GM12875 (cell line): ENCODE results near the gene SIRT6.
"Not testable (repeated sequence)": the region's sequence is repeated elsewhere in the genome, so short reads cannot be mapped to it uniquely, and the experiment has no call there.

Source experiments
- H3K4me3 ChIP-seq: one replicate; pipeline ENCODE4 v1.5.1; 2011; ENCODE audit warnings: low read depth, low read length, control low read depth
- CTCF ChIP-seq: IDR thresholded peaks from 2 replicates; pipeline ENCODE4 v1.5.1; 2011; ENCODE audit warnings: low read depth, mild to moderate bottlenecking, control low read depth, inconsistent platforms, low read length, moderate library complexity, borderline replicate concordance; ENCODE audit not compliant: insufficient read depth

Gene SIRT6

DNA sequence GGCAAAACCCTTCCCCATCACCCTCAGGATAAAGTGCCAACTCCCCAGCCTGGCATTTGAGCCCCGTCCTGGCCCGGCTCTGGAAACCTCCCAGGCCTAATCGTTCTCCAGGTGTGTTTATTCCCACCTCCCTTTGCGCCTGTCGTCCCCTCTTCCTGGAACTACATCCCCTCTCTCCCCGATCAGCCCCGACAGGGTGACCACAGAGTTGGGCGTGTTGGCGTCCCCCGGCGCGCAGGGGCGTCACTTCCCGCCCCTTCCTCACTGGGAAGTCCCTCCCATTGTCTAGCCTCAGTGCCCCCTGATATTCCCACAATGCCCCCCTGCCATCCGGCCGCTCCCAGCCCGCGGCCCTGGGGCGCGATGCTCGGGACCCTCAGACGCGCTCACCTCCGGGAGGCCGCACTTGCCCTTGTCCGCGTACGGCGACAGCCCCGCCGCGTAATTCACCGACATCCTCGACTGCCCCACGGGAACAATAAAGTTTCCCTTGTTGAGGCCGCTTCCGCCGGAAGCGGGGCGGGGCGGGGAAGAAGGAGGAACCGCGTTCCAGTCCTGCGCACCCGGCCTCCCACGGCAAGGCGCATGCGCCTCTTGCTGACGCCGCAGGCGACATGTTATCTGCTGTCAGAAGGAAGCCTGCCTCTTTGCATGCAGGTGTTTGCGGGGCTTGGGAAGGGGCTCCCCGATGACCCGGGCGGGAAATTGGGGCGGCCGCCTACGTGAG, at the start of gene SIRT6, which contains the start of gene ANKRD24:
Gene SIRT6, minus strand, starts transcription at position 480 of the 727 bp plus-strand sequence. Its CDS starts 24 bp downstream, at position 456.
Gene ANKRD24, plus strand, starts transcription at position 606 of the 727 bp plus-strand sequence. CDS start 3,737 bp downstream, outside the sequence.
- no peak for TF ChIP-seq CTCF

DNA sequence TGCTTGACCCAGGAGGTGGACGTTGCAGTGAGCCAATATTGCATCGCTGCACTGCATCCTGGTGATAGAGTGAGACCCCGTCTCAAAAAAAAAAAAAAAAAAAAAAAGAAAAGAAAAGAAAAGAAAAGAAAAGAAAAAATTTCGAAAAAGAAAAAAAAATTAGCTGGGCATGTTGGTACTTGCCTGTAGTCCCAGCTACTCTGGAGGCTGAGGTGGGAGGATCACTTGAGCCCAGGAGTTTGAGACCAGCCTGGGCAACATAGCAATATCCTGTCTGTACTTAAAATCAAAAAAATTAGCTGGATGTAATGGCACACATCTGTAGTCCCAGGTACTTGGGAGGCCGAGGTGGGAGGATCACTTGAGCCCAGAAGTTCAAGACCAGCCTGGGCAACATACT, 49.8 kb upstream of the SIRT6 start:
- H3K4me3 ChIP-seq: not testable (repeated sequence)

More for the DNA sequence above, at the start of gene SIRT6, which contains the start of gene ANKRD24:
- H3K4me3 ChIP-seq: peak within 1 kb of the TSS; percentile 90

DNA sequence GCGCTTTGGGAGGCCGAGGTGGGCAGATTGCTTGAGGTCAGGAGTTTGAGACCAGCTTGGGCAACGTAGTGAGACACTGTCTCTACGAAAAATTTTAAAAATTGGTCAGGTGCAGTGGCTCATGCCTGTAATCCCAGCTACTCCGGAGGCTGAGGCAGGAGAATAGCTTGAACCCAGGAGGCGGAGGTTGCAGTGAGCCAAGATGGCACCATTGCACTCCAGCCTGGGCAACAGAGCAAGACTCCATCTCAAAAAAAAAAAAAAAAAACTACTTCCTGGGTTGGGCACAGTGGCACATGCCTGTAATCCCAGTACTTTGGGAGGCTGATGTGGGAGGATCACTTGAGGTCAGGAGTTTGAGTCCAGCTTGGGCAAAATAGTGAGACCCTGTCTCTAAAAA, 49.2 kb upstream of the SIRT6 start:
- not testable (repeated sequence) for H3K4me3 ChIP-seq

- H3K4me3 ChIP-seq: peak overlapping the region; percentile 82
These were observed 47.9 kb upstream of the SIRT6 start for GRCh38 chr19:4230237-4230636.

DNA sequence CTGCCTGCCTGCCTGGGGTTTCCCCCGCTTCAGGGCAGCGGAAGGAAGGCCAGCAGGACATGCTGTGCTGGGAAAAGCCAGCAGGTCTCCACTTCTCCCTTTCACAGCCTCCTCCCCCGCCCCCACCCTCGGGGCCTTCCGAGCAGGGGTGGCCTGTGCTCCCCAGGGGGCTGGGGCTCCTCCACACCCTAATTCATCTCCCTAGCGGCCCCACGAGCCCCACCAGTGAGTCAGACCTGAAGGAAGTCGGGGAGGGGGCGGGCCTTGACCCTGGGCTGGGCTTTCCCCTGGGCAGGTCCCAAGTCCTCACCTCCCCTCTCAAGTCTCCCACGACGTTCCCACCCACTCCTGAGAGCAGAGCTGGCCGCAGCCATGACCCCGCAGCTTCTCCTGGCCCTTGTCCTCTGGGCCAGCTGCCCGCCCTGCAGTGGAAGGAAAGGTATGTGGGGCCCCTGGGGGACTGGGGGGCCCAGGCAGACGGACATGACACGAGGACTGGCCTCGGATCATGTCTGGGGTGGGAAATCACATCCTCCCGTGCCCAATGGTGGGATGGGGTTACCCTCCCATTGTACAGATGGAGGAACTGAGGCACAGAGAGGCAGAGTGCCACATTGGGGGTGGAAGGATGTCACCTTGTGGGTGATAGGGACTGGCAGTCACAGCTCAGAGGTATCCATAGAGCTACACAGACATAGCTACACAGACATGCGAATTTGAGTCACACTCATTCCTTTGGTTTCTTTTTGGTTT, 47.0 kb upstream of the SIRT6 start, which contains the start of gene EBI3:
Gene EBI3, plus strand, starts transcription at position 345 of the 753 bp plus-strand sequence. Its CDS starts 28 bp downstream, at position 373.
- H3K4me3 ChIP-seq: peak within 1 kb of the TSS; percentile 82
- TF ChIP-seq CTCF: no peak

DNA sequence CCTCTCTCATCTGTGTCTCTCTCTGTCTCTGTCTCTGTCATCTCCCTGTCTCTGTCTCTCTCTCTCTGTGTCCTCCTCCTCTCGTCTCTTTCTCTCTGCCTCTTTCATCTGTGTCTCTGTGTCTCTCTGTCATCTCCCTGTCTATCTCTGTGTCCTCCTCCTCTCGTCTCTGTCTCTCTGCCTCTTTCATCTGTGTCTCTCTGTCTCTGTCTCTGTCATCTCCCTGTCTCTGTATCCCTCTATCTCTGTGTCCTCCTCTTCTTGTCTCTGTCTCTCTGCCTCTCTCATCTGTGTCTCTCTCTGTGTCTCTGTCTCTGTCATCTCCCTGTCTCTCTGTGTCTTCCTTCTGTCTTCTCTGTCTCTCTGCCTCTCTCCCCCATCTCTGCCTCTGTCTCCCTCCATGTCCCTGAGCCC, 46.4 kb upstream of the SIRT6 start:
- peak overlapping the region; percentile 82 for H3K4me3 ChIP-seq
- no peak for TF ChIP-seq CTCF

GRCh38 chr19:4227771-4228170, 45.4 kb upstream of the SIRT6 start:
- H3K4me3 ChIP-seq: no peak overlapping the region
- no peak for TF ChIP-seq CTCF

GRCh38 chr19:4225885-4226284, 43.5 kb upstream of the SIRT6 start:
- no peak for TF ChIP-seq CTCF
- H3K4me3 ChIP-seq: no peak overlapping the region

DNA sequence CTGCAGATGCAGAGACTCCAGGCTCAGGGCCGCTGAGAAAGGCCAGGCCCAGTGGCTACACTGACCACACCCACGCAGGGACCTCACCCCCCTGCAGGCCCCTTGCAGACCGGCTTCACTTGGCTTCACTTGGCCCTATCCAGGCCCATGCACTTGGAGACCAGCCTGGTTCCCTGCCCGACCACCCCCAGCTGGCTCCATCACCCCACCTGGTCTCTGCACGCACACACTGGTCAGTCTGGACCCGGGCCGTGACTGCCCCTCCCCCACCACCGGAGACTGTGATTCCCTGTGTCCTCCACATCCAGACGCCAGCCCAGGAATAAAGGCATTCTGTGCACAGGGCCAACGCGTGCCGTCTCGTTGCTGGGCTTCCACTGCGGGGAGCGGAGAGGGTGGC, 42.1 kb upstream of the SIRT6 start:
- no peak for TF ChIP-seq CTCF
- H3K4me3 ChIP-seq: no peak overlapping the region
